ENCODE results near the gene GPR176.

DNA sequence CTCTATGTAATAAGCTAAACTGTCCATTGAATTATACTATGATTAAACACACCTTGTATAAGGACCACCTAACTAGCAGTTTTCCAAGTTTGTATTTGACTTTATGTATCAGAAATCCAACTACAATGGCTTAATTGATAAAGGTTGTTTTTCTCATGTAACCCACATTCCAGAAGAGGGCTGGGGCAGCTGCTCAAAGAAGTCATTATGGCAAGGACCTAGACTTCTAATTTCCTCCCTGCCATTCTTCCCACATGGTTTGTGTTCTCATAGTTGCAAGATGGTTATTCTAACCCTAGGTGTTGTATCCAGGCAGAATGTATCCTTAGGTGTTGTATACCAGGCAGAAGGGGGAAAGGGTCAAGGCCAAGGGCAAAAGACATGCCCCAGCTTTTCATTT is 35.7 kb downstream of the GPR176 start:
- TF ChIP-seq EZH2 (IDR thresholded peaks at IDR 0.05) (no peak), EZH2phosphoT487 (IDR thresholded peaks at IDR 0.05) (no peak)
- TF ChIP-seq, protein P1, sequence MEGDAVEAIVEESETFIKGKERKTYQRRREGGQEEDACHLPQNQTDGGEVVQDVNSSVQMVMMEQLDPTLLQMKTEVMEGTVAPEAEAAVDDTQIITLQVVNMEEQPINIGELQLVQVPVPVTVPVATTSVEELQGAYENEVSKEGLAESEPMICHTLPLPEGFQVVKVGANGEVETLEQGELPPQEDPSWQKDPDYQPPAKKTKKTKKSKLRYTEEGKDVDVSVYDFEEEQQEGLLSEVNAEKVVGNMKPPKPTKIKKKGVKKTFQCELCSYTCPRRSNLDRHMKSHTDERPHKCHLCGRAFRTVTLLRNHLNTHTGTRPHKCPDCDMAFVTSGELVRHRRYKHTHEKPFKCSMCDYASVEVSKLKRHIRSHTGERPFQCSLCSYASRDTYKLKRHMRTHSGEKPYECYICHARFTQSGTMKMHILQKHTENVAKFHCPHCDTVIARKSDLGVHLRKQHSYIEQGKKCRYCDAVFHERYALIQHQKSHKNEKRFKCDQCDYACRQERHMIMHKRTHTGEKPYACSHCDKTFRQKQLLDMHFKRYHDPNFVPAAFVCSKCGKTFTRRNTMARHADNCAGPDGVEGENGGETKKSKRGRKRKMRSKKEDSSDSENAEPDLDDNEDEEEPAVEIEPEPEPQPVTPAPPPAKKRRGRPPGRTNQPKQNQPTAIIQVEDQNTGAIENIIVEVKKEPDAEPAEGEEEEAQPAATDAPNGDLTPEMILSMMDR (IDR thresholded peaks at IDR 0.05) = no peak

Data from neural progenitor cell (in vitro differentiated cells).